Fibroblast of the aortic adventitia (primary cell): ENCODE measurements around the gene UGT1A10. TPM values are rescaled to one million over a fixed set of nuclear protein-coding genes. Genes with fewer than 3 reads are reported as not detected.
A peak's percentile ranks its signal among the peaks of the same experiment; 100 is the strongest.

Experiments
- DNase-seq: peaks from one replicate; pipeline ENCODE4 v3.0.0-alpha.2; 2010; ENCODE audit warnings: low read depth
- H3K4me3 ChIP-seq: 2 replicates; pipeline ENCODE4 v1.5.1; 2011; ENCODE audit warnings: low read depth, mild to moderate bottlenecking, control low read depth, low read length, moderate library complexity
- total RNA-seq: library from RNA; depleted of rRNA; stranded (reverse); fragments of >200 nt; gene quantifications from 2 replicates; pipeline ENCODE4 v1.2.3, GENCODE V29; 2012; ENCODE audit warnings: low replicate concordance
- TF ChIP-seq, protein P1 (sequence below): IDR thresholded peaks from 2 replicates; pipeline ENCODE4 v1.5.1; 2011; ENCODE audit warnings: mild to moderate bottlenecking, low read length, control low read depth, inconsistent platforms; ENCODE audit not compliant: insufficient read depth

Gene UGT1A10
- total RNA-seq, 1 donor, result not detected

DNA sequence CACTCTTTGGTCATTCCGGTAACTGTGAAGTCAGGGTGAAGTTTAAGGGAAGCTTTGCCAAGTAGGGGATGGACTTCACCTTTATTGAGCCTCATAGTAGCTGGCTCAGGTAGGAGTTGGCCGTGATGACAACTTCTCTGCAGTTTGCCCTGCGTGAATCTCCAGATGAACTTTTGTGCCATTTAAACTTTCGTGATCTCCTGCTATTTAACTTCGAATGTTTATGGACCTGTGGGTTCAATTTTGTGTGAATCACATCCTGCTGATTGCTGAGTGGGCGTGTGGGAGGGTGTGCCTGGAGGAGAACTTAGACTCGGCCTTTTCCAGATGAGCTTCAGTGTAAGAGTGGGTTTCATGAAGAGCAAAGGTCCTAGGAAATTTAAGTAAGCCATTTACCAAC lies 128.0 kb downstream of the UGT1A10 start:
- peak; percentile 74 for DNase-seq
- TF ChIP-seq, protein P1, sequence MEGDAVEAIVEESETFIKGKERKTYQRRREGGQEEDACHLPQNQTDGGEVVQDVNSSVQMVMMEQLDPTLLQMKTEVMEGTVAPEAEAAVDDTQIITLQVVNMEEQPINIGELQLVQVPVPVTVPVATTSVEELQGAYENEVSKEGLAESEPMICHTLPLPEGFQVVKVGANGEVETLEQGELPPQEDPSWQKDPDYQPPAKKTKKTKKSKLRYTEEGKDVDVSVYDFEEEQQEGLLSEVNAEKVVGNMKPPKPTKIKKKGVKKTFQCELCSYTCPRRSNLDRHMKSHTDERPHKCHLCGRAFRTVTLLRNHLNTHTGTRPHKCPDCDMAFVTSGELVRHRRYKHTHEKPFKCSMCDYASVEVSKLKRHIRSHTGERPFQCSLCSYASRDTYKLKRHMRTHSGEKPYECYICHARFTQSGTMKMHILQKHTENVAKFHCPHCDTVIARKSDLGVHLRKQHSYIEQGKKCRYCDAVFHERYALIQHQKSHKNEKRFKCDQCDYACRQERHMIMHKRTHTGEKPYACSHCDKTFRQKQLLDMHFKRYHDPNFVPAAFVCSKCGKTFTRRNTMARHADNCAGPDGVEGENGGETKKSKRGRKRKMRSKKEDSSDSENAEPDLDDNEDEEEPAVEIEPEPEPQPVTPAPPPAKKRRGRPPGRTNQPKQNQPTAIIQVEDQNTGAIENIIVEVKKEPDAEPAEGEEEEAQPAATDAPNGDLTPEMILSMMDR, result no peak
- H3K4me3 ChIP-seq, result no peak overlapping the region

DNA sequence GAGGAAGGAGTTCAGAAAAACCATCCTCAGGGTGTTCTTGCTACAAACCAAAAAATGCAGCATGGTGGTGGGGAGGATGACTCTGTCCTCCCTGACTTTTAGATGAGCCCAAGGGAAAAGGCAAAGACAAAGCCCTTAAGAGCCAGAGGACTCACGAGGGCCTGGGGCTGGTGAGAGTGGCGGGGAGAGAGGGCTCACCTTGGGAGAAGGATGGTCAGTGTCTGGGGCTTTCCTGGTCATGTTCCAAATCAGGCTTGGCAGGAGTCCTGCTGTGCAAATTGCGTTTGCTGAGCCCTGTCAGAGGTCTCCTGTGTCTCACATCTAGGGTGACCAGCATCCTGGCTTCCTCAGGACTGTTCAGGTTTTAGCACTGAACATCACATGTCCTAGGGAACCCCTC lies 128.5 kb downstream of the UGT1A10 start:
- no peak overlapping the region for H3K4me3 ChIP-seq
- TF ChIP-seq, protein P1, result no peak
- DNase-seq, result no peak

DNA sequence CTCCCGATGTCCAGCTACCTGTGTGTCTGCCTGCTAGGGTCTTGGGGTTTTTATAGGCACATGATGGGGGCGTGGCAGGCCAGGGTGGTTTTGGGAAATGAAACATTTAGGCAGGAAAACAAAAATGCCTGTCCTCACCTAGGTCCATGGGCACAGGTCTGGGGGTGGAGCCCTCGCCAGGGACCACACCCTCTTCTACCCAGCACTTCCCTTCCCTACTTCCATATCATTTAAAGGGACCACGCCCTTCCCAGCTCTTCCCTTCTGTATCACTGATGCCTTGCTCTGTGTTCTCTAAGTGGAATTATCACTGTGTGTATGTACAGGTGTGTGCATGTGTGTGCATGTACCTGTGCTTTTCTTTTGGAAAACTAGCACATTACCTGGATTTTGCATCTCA lies 130.2 kb downstream of the UGT1A10 start:
- TF ChIP-seq, protein P1, result no peak
- DNase-seq, result no peak
- H3K4me3 ChIP-seq, result no peak overlapping the region

DNA sequence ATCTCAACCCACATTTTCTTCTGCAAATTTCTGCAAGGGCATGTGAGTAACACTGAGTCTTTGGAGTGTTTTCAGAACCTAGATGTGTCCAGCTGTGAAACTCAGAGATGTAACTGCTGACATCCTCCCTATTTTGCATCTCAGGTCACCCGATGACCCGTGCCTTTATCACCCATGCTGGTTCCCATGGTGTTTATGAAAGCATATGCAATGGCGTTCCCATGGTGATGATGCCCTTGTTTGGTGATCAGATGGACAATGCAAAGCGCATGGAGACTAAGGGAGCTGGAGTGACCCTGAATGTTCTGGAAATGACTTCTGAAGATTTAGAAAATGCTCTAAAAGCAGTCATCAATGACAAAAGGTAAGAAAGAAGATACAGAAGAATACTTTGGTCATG lies 131.8 kb downstream of the UGT1A10 start:
- no peak overlapping the region for H3K4me3 ChIP-seq
- no peak for DNase-seq
- TF ChIP-seq, protein P1, result no peak

DNA sequence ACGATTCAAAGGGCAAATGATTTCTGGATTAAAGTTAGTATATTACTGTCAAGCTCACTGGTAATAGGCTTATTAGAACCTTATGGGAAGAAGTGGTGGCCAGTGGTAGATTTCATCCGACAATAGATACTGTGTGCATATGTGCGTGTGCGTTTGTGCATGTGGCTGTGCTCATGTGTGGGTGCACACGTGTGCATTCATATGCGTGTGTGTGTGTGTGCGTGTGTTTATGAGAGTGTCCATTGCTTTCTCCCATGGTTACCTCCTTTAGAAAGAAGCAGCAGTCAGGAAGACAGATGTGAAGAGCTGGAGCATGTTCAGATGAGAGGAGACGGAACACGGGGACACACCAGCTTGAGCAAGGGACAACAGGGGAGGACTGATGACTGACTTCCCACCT lies 133.0 kb downstream of the UGT1A10 start:
- TF ChIP-seq, protein P1, result no peak
- no peak for DNase-seq
- H3K4me3 ChIP-seq, result no peak overlapping the region

DNA sequence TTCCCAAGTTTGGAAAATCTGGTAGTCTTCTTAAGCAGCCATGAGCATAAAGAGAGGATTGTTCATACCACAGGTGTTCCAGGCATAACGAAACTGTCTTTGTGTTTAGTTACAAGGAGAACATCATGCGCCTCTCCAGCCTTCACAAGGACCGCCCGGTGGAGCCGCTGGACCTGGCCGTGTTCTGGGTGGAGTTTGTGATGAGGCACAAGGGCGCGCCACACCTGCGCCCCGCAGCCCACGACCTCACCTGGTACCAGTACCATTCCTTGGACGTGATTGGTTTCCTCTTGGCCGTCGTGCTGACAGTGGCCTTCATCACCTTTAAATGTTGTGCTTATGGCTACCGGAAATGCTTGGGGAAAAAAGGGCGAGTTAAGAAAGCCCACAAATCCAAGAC lies 135.9 kb downstream of the UGT1A10 start:
- TF ChIP-seq, protein P1, result no peak
- H3K4me3 ChIP-seq, result no peak overlapping the region
- DNase-seq, result no peak

DNA sequence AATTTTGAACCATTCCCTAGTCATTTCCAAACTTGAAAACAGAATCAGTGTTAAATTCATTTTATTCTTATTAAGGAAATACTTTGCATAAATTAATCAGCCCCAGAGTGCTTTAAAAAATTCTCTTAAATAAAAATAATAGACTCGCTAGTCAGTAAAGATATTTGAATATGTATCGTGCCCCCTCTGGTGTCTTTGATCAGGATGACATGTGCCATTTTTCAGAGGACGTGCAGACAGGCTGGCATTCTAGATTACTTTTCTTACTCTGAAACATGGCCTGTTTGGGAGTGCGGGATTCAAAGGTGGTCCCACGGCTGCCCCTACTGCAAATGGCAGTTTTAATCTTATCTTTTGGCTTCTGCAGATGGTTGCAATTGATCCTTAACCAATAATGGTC lies 136.3 kb downstream of the UGT1A10 start:
- DNase-seq, result peak; percentile 34
- TF ChIP-seq, protein P1, result peak; percentile 21
- H3K4me3 ChIP-seq, result no peak overlapping the region
